Heart right ventricle (tissue), 16 donors: ENCODE data around the gene RAMP3. TPM values are rescaled to one million over a fixed set of nuclear protein-coding genes. Genes with fewer than 3 reads are reported as not detected.

Experiments used
- ATAC-seq, 8 donors: fragments of 200-7000 bp; cut with Tn5 transposase; one replicate each; pipeline ENCODE4 v1.9.1; 2020; ENCODE audit warnings: mild to moderate bottlenecking in 8 of 8, moderate library complexity in 8 of 8, moderate number of reproducible peaks in 1 of 8
- DNase-seq, 2 donors: peaks; one replicate each; pipeline ENCODE4 v3.0.0-alpha.2; 2020
- H3K27ac ChIP-seq, 10 donors: fragments of 200-600 bp; sonication (generic) in 2 of 10; one replicate each; pipeline versions ENCODE4 v1.5.0 to v1.8.0; 2020 to 2022; ENCODE audit warnings: mild to moderate bottlenecking in 3 of 10
- H3K27me3 ChIP-seq, 7 donors: fragments of 200-600 bp; one replicate each; pipeline ENCODE4 v1.8.0; 2021 to 2022; ENCODE audit warnings: mild to moderate bottlenecking in 2 of 7
- H3K36me3 ChIP-seq, 9 donors: fragments of 200-600 bp; sonication (generic) in 1 of 9; one replicate each; pipeline versions ENCODE4 v1.5.0 to v1.8.0; 2020 to 2022; ENCODE audit warnings: mild to moderate bottlenecking in 2 of 9
- H3K4me1 ChIP-seq, 9 donors: fragments of 200-600 bp; sonication (generic) in 1 of 9; one replicate each; pipeline versions ENCODE4 v1.5.0 to v1.8.0; 2020 to 2022; ENCODE audit warnings: mild to moderate bottlenecking in 4 of 9
- H3K4me3 ChIP-seq, 10 donors: fragments of 200-600 bp; sonication (generic) in 2 of 10; one replicate each; pipeline versions ENCODE4 v1.5.0 to v1.8.0; 2020 to 2022; ENCODE audit warnings: mild to moderate bottlenecking in 7 of 10, moderate library complexity in 2 of 10
- H3K9me3 ChIP-seq, 11 donors: fragments of 200-600 bp in 10 of 11; sonication (generic) in 2 of 11; one replicate each; pipeline versions ENCODE4 v1.5.0 to v1.8.0; 2013 to 2022; ENCODE audit warnings: mild to moderate bottlenecking in 2 of 11, control low read depth in 1 of 11, moderate library complexity in 1 of 11
- WGBS, 2 donors: extraction: QIAGEN DNeasy Blood & Tissue Kit; methylation state at CpG; one replicate each; pipeline ENCODE4 v1.1.7; 2013; ENCODE audit warnings: inconsistent platforms in 1 of 2; 5-methylcytosine and 5-hydroxymethylcytosine counted together
- intact Hi-C, 10 donors: fragments of 100-400 bp; cut with DNase I; formaldehyde crosslinking; loops; one replicate each; pipeline versions ENCODE4 v1.11.1 to v1.14.2; 2022
- polyA plus RNA-seq, 2 donors: library from polyadenylated mRNA; stranded (reverse); fragments of 200-250 nt; gene quantifications; one replicate each; pipeline ENCODE4 v1.2.3, GENCODE V29; 2013
- total RNA-seq, 10 donors: library from RNA; stranded (reverse); fragmentation: NEBNext Ultra II Directional in 3 of 10; extraction: Animal tissue kit (Norgen Biotek cat#: 25700) in 3 of 10; gene quantifications; one replicate each; pipeline versions ENCODE4 v1.2.1 to v1.2.4, GENCODE V29; 2021 to 2023
- TF ChIP-seq, protein P1 (sequence below), 9 donors: fragments of 200-600 bp; sonication (generic) in 2 of 9; IDR thresholded peaks; one replicate each; pipeline versions ENCODE4 v1.5.0 to v1.8.0; 2021 to 2022; ENCODE audit warnings: antibody characterized with exemption in 9 of 9, mild to moderate bottlenecking in 5 of 9, moderate library complexity in 1 of 9
- donor health status: Arrhythmogenic right ventricular cardiomyopathy.
- donor health status: ischemic (EF 13 %, LVEDD 7.1; RV severe dilation, severe dysfunction).
- donor health status: healthy with polysubstance abuse.
- donor health status: DM: no; HTN: yes; CAD: no.
- donor health status: DM: no; HTN: no; CAD: no.
- donor health status: ischemic (EF 25% LVEDD 6.9; RV normal size, moderate dysfunction).
- donor health status: ischemic (EF 25% LVEDD 5.7; RV mildly dilated, moderate dysfunction).
- donor health status: healthy.
- donor health status: DM: yes; HTN: yes; CAD: no.
- donor health status: Ischemic cardiomyopathy.
- donor health status: ischemic (EF 35%, LVEDD 5.7; RV mildly dilated, moderate dysfunction).
- donor health status: nonischemic (EF 11% LVEDD 7.7; RV severe dilation, severe dysfunction).
- donor health status: DM: yes; HTN: yes; CAD: no.
- donor health status: PGD.
- donor health status: ischemic (EF 29% LVEDD 5.4; RV normal size, mild dysfunction).
- donor health status: nonischemic (EF 23%, LVEDD 6.1; RV moderate dilation, normal function).

Gene RAMP3
- total and polyA plus RNA-seq, 12 donors: 12.7 to 70.2 (median 29.1) TPM

- 86 to 88% methylated on average over 8 of the region's 8 CpGs for WGBS, 2 donors
- H3K4me1 ChIP-seq: peaks cover 0 to 30% (median 7%) of the 10 kb centered on the region in 9 donors
- no peaks in the 10 kb centered on the region for H3K36me3 ChIP-seq
- peak overlapping the region in 4 of 10 donors; percentile 91 to 96 (median 92) for H3K27ac ChIP-seq
- TF ChIP-seq, protein P1, sequence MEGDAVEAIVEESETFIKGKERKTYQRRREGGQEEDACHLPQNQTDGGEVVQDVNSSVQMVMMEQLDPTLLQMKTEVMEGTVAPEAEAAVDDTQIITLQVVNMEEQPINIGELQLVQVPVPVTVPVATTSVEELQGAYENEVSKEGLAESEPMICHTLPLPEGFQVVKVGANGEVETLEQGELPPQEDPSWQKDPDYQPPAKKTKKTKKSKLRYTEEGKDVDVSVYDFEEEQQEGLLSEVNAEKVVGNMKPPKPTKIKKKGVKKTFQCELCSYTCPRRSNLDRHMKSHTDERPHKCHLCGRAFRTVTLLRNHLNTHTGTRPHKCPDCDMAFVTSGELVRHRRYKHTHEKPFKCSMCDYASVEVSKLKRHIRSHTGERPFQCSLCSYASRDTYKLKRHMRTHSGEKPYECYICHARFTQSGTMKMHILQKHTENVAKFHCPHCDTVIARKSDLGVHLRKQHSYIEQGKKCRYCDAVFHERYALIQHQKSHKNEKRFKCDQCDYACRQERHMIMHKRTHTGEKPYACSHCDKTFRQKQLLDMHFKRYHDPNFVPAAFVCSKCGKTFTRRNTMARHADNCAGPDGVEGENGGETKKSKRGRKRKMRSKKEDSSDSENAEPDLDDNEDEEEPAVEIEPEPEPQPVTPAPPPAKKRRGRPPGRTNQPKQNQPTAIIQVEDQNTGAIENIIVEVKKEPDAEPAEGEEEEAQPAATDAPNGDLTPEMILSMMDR (IDR thresholded peaks at IDR 0.05): no peak
- H3K27me3 ChIP-seq: peaks cover 0 to 27% (median 9%) of the 10 kb centered on the region in 7 donors
- intact Hi-C loops: loop anchor here in 6 of 10 donors (5.0 to 10.0 kb wide), 5 partner anchors 56 to 698 kb away; no protein-coding TSS in a partner anchor
- peak overlapping the region in 8 of 10 donors; percentile 54 to 81 (median 63) for H3K4me3 ChIP-seq
- H3K9me3 ChIP-seq: no peaks in the 10 kb centered on the region
- no peak for DNase-seq
- ATAC-seq: no peak
Measured at GRCh38 chr7:45156516-45157272, 897 bp upstream of the RAMP3 start.

GRCh38 chr7:45157286-45157652 lies 322 bp upstream of the RAMP3 start:
- Histone ChIP-seq H3K36me3 (no peaks in the 10 kb centered on the region), H3K4me1 (peaks cover 0 to 36% (median 7%) of the 10 kb centered on the region in 9 donors), H3K27me3 (peaks cover 0 to 27% (median 9%) of the 10 kb centered on the region in 7 donors), H3K27ac (peak overlapping the region in 7 of 10 donors; percentile 61 to 96 (median 91)), H3K4me3 (peak overlapping the region; percentile 47 to 81 (median 58)), H3K9me3 (no peaks in the 10 kb centered on the region)
- DNase-seq (no peak), ATAC-seq (no peak)
- intact Hi-C loops: loop anchor here in 6 of 10 donors (5.0 to 10.0 kb wide), 5 partner anchors 55 to 698 kb away; no protein-coding TSS in a partner anchor
- TF ChIP-seq, protein P1 (IDR thresholded peaks at IDR 0.05): no peak
- WGBS, 2 donors: 9 to 12% methylated on average over 14 of the region's 14 CpGs

DNA sequence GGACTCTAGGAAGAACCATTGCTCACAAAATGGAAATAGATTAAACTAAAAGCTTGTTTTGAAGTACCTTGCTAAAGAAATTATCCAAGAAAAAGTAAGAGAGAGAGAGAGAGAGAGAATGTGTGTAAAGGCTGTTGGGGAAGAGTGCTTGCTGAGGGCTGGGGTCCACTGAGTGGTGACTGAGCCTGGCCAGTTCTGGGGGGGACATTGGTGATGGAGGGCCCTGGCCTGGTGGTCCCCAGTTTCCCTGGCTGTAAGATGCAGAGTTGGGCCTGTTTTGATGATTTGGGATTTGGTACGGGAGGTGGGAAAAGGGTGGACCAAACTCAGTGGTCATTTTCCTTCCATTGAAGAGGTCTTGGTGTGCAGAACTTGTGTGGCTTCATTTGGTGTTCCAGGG lies 880 bp downstream of the RAMP3 start:
- DNase-seq (no peak), ATAC-seq (no peak)
- Histone ChIP-seq H3K27me3 (peaks cover 0 to 27% (median 9%) of the 10 kb centered on the region in 7 donors), H3K9me3 (peaks cover 0 to 2% (median 0%) of the 10 kb centered on the region in 11 donors), H3K27ac (peak overlapping the region; percentile 61 to 96 (median 88)), H3K4me3 (peak overlapping the region; percentile 47 to 81 (median 58)), H3K4me1 (peaks cover 0 to 38% (median 7%) of the 10 kb centered on the region in 9 donors), H3K36me3 (peaks cover 0 to 3% (median 0%) of the 10 kb centered on the region in 9 donors)
- TF ChIP-seq, protein P1 (IDR thresholded peaks at IDR 0.05): no peak
- intact Hi-C loops: loop anchor here in 7 of 10 donors (2.0 to 10.0 kb wide), 6 partner anchors 52 to 696 kb away; no protein-coding TSS in a partner anchor
- 77 to 79% methylated on average over 1 of the region's 1 CpG for WGBS, 2 donors

DNA sequence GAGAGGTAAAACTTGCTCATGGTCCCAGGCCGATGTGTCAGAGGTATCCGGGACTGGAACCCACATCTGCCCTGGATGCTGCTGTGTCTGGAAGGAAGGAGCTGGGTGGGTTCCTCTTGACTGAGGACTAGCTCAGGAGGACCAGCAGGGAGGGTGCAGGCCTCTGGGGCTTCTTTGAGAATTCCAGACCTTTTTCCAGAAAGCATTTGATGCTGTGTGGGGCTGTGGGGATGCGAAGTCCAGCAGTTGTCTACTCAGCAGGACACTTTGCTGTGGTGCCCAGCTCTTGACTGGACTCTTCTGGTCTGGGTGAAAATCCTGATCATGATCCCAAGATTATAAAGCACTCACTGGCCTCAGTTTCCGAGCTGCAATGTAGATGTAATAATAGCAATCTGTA lies 1.7 kb downstream of the RAMP3 start:
- peak overlapping the region; percentile 61 to 96 (median 88) for H3K27ac ChIP-seq

More for the DNA sequence above, 1.7 kb downstream of the RAMP3 start:
- Histone ChIP-seq H3K4me3 (peak overlapping the region in 9 of 10 donors; percentile 49 to 81 (median 60)), H3K36me3 (peaks cover 0 to 11% (median 0%) of the 10 kb centered on the region in 9 donors), H3K9me3 (peaks cover 0 to 10% (median 4%) of the 10 kb centered on the region in 11 donors), H3K4me1 (peaks cover 0 to 38% (median 7%) of the 10 kb centered on the region in 9 donors), H3K27me3 (peaks cover 0 to 27% (median 9%) of the 10 kb centered on the region in 7 donors)
- intact Hi-C loops: loop anchor here in 7 of 10 donors (2.0 to 10.0 kb wide), 6 partner anchors 52 to 696 kb away; no protein-coding TSS in a partner anchor
- WGBS, 2 donors: 75 to 80% methylated on average over 4 of the region's 4 CpGs
- TF ChIP-seq, protein P1 (IDR thresholded peaks at IDR 0.05): no peak
- DNase-seq (no peak), ATAC-seq (no peak)
